IMR-90 (cell line): ENCODE data around the gene DKK3. TPM values are rescaled to one million over a fixed set of nuclear protein-coding genes. Genes with fewer than 3 reads are reported as not detected.

Experiments
- ATAC-seq: fragments of 200-7000 bp; cut with Tn5 transposase; 2 replicates; pipeline ENCODE4 v1.9.1; 2020; ENCODE audit warnings: low read depth, mild to moderate bottlenecking, moderate library complexity
- BruUV-seq: library from RNA; stranded (reverse); fragments of 400-500 nt; replicated peaks from 2 replicates; lab custom pipeline; 2021; lab: Mats Ljungman, UMichigan
- CTCF ChIA-PET: fragments of 300-600 bp; formaldehyde crosslinking; extraction: SDS; loops from one replicate; lab custom pipeline; 2021; ENCODE audit warnings: antibody characterized with exemption; lab: Yijun Ruan, JAX
- POLR2A ChIA-PET: fragments of 300-600 bp; sonication (Branson Sonifier 250); formaldehyde crosslinking; loops from one replicate; lab custom pipeline; 2022; ENCODE audit warnings: antibody characterized with exemption; ENCODE audit not compliant: unreplicated experiment; lab: Charles Lee
- DNase-seq: peaks from one replicate; pipeline ENCODE4 v3.0.0; 2013
- H2AFZ ChIP-seq: replicated peaks from 2 replicates; pipeline ENCODE3; 2013; ENCODE audit warnings: low read length, mild to moderate bottlenecking; ENCODE audit not compliant: poor library complexity
- H2AK5ac ChIP-seq: 2 replicates; pipeline ENCODE4 v1.6.1; 2013; ENCODE audit warnings: low read depth, low read length, inconsistent platforms
- H2AK9ac ChIP-seq: replicated peaks from 2 replicates; pipeline ENCODE3; 2013; ENCODE audit warnings: mild to moderate bottlenecking, low read depth, low read length, moderate library complexity; ENCODE audit not compliant: poor library complexity
- H2BK120ac ChIP-seq: 2 replicates; pipeline ENCODE4 v1.6.1; 2013; ENCODE audit warnings: low read depth, low read length, inconsistent platforms
- H2BK15ac ChIP-seq: 3 replicates; pipeline ENCODE4 v1.6.1; 2013; ENCODE audit warnings: low read depth, low read length, inconsistent platforms
- H2BK20ac ChIP-seq: 2 replicates; pipeline ENCODE4 v1.6.1; 2013; ENCODE audit warnings: low read depth, mild to moderate bottlenecking, inconsistent platforms, low read length, moderate library complexity
- H2BK5ac ChIP-seq: 2 replicates; pipeline ENCODE4 v1.6.1; 2013; ENCODE audit warnings: mild to moderate bottlenecking, low read depth, low read length, inconsistent platforms; ENCODE audit not compliant: poor library complexity, severe bottlenecking
- H3K14ac ChIP-seq: replicated peaks from 2 replicates; pipeline ENCODE4 v1.6.1; 2013; ENCODE audit warnings: low read depth, low read length, inconsistent platforms
- H3K18ac ChIP-seq: 2 replicates; pipeline ENCODE4 v1.6.1; 2013; ENCODE audit warnings: low read depth, low read length, control low read depth
- H3K23ac ChIP-seq: 2 replicates; pipeline ENCODE4 v1.6.1; 2013; ENCODE audit warnings: low read depth, low read length, inconsistent platforms
- H3K27ac ChIP-seq: 2 replicates; pipeline ENCODE4 v1.5.1; 2013; ENCODE audit warnings: mild to moderate bottlenecking, control low read depth, low read length; ENCODE audit not compliant: insufficient read depth
- H3K27me3 ChIP-seq: 2 replicates; pipeline ENCODE4 v1.6.1; 2013; ENCODE audit warnings: low read length; ENCODE audit not compliant: control insufficient read depth, insufficient read depth
- H3K36me3 ChIP-seq: 2 replicates; pipeline ENCODE4 v1.6.1; 2013; ENCODE audit warnings: low read length, mixed read lengths; ENCODE audit not compliant: control insufficient read depth, insufficient read depth
- H3K4ac ChIP-seq: 2 replicates; pipeline ENCODE4 v1.6.1; 2013; ENCODE audit warnings: low read depth, low read length, inconsistent platforms
- H3K4me1 ChIP-seq: 2 replicates; pipeline ENCODE4 v1.6.1; 2013; ENCODE audit warnings: low read length, mixed read lengths; ENCODE audit not compliant: control insufficient read depth, insufficient read depth
- H3K4me2 ChIP-seq: 2 replicates; pipeline ENCODE4 v1.6.1; 2013; ENCODE audit warnings: low read depth, mild to moderate bottlenecking, control low read depth, low read length, moderate library complexity
- H3K4me3 ChIP-seq: 2 replicates; pipeline ENCODE4 v1.5.1; 2013; ENCODE audit warnings: low read depth, mild to moderate bottlenecking, control low read depth, low read length, moderate library complexity; ENCODE audit not compliant: insufficient read depth
- H3K56ac ChIP-seq: 2 replicates; pipeline ENCODE4 v1.6.1; 2013; ENCODE audit warnings: low read length, inconsistent platforms; ENCODE audit not compliant: insufficient read depth; ENCODE audit errors: extremely low read depth
- H3K79me1 ChIP-seq, 2 experiments: 2 replicates each; pipeline ENCODE4 v1.6.1; 2013; ENCODE audit warnings: low read length in 2 of 2, inconsistent platforms in 1 of 2, low read depth in 1 of 2
- H3K9ac ChIP-seq: 2 replicates; pipeline ENCODE4 v1.6.1; 2013; ENCODE audit warnings: low read depth, low read length, control low read depth
- H3K9me1 ChIP-seq: 2 replicates; pipeline ENCODE4 v1.6.1; 2013; ENCODE audit warnings: low read length, inconsistent platforms; ENCODE audit not compliant: insufficient read depth
- H3K9me3 ChIP-seq: 2 replicates; pipeline ENCODE4 v1.6.1; 2013; ENCODE audit warnings: low read length; ENCODE audit not compliant: control insufficient read depth, insufficient read depth
- H4K20me1 ChIP-seq: 2 replicates; pipeline ENCODE4 v1.6.1; 2013; ENCODE audit warnings: low read length, inconsistent platforms; ENCODE audit not compliant: insufficient read depth
- H4K5ac ChIP-seq: 2 replicates; pipeline ENCODE4 v1.6.1; 2013; ENCODE audit warnings: mild to moderate bottlenecking, low read depth, low read length, control low read depth
- H4K8ac ChIP-seq, 2 experiments: 2 replicates each; pipeline ENCODE4 v1.6.1; 2013; ENCODE audit warnings: low read depth in 2 of 2, low read length in 2 of 2, control low read depth in 1 of 2, inconsistent platforms in 1 of 2
- H4K91ac ChIP-seq: 2 replicates; pipeline ENCODE4 v1.6.1; 2013; ENCODE audit warnings: low read depth, low read length, inconsistent platforms; ENCODE audit not compliant: insufficient read depth
- RAD21 ChIP-seq: IDR thresholded peaks from 2 replicates; pipeline ENCODE4 v1.6.1; 2012; ENCODE audit warnings: low read length, improper control_type of control experiment
- WGBS, 2 experiments: methylation state at CpG; one replicate each; pipeline versions ENCODE4 v1.1.5 to v1.1.7; 2013; ENCODE audit warnings: missing lambda C conversion rate in 2 of 2; ENCODE audit not compliant: insufficient read length in 1 of 2; ENCODE audit errors: extremely low coverage in 2 of 2; 5-methylcytosine and 5-hydroxymethylcytosine counted together
- dilution Hi-C: fragments of 300-500 bp; cut with HindIII; formaldehyde crosslinking; loops from one replicate; pipeline ENCODE4 v1.14.3; 2018; ENCODE audit warnings: low sequenced_read_pairs; ENCODE audit not compliant: unreplicated experiment
- in situ Hi-C: fragments of 300-500 bp; cut with MboI; formaldehyde crosslinking; loops from 3 replicates; pipeline ENCODE4 v1.14.3; 2019; ENCODE audit warnings: low sequenced_read_pairs, inconsistent platforms, mixed read lengths
- intact Hi-C: fragments of 100-400 bp; cut with micrococcal nuclease; formaldehyde crosslinking; loops from 2 replicates; pipeline ENCODE4 v1.10.0; 2022
- polyA plus RNA-seq, 3 experiments: library from polyadenylated mRNA; depleted of rRNA; stranded (reverse); fragments of >200 nt; gene quantifications; 2 replicates each; pipeline ENCODE4 v1.2.3, GENCODE V29; 2012; ENCODE audit warnings: low replicate concordance in 1 of 3
- total RNA-seq: library from RNA; depleted of rRNA; stranded (reverse); fragments of >200 nt; gene quantifications from 2 replicates; pipeline ENCODE4 v1.2.3, GENCODE V29; 2012
- TF ChIP-seq, protein P1 (sequence below): fragments of 150-350 bp; IDR thresholded peaks from 2 replicates; pipeline ENCODE4 v1.6.1; 2016; ENCODE audit warnings: low read depth, mild to moderate bottlenecking, low read length, moderate library complexity, borderline replicate concordance

Gene DKK3
- total and polyA plus RNA-seq, 2 of the 4 experiments (the other 2 are of a cell fraction): 453 to 964 TPM

DNA sequence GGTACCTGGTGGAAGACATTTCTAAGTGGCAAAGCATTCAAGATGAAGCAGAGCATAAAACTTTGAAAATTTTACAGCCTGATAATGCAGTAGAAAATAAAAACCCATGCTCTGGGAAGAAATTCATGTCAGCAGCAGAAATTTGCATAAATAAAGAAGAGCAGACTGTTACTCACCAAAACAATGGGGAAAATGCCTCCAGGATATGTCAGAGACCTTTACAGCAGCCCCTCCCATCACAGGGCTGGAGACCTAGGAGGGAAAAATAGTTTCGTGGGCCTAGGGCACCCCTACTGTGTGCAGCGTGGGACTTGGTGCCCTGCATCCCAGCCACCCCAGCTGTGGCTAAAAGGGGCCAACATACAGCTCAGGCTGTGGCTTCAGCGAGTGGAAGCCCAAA, 5.4 kb upstream of the DKK3 start:
- Histone ChIP-seq H3K27ac (no peak overlapping the region), H3K4me3 (no peak overlapping the region), H2AK5ac (no peak overlapping the region), H3K27me3 (no peaks in the 10 kb centered on the region), H2BK20ac (no peak overlapping the region), H3K79me1 (peaks cover 0 to 5% of the 10 kb centered on the region in 2 experiments; a peak in 2 of 4 replicates), H3K23ac (no peak overlapping the region), H3K9ac (no peak overlapping the region), H4K20me1 (no peaks in the 10 kb centered on the region), H3K4me1 (peaks cover 17% of the 10 kb centered on the region), H2BK15ac (no peak overlapping the region), H2BK5ac (no peak overlapping the region), H3K14ac (no peak overlapping the region), H4K5ac (no peak overlapping the region), H4K91ac (no peak overlapping the region; the same call in 1 of the 2 replicates), H3K36me3 (no peaks in the 10 kb centered on the region), H3K18ac (no peak overlapping the region), H2AFZ (no peak overlapping the region), H3K4ac (no peak overlapping the region), H2BK120ac (no peak overlapping the region), H3K4me2 (no peak overlapping the region), H3K56ac (no peak overlapping the region), H2AK9ac (no peak overlapping the region), H4K8ac (no peak overlapping the region), H3K9me3 (no peaks in the 10 kb centered on the region), H3K9me1 (peaks cover 11% of the 10 kb centered on the region)
- ATAC-seq: no peak
- ChIA-PET POLR2A (no interaction called here), CTCF (no interaction called here)
- DNase-seq: no peak
- dilution Hi-C loops: no loop called here
- in situ Hi-C loops: no loop called here
- BruUV-seq: no TSS peak
- TF ChIP-seq, protein P1, sequence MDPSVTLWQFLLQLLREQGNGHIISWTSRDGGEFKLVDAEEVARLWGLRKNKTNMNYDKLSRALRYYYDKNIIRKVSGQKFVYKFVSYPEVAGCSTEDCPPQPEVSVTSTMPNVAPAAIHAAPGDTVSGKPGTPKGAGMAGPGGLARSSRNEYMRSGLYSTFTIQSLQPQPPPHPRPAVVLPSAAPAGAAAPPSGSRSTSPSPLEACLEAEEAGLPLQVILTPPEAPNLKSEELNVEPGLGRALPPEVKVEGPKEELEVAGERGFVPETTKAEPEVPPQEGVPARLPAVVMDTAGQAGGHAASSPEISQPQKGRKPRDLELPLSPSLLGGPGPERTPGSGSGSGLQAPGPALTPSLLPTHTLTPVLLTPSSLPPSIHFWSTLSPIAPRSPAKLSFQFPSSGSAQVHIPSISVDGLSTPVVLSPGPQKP: no peak
- no peak for TF ChIP-seq RAD21
- WGBS, 2 experiments: 88% methylated on average over 1 of the region's 3 CpGs; no CpG with 5 or more reads in 1 of the 2 experiments
- intact Hi-C loops: no loop called here
